Pons (tissue), 1 donor: ENCODE measurements around the gene SLX4.
"Not testable (repeated sequence)": the region's sequence is repeated elsewhere in the genome, so short reads cannot be mapped to it uniquely, and the experiment has no call there.

ENCODE experiments used
- DNase-seq: peaks from one replicate; pipeline ENCODE4 v3.0.0-alpha.2; 2016; ENCODE audit warnings: low spot score

The SLX4 gene, protein sequence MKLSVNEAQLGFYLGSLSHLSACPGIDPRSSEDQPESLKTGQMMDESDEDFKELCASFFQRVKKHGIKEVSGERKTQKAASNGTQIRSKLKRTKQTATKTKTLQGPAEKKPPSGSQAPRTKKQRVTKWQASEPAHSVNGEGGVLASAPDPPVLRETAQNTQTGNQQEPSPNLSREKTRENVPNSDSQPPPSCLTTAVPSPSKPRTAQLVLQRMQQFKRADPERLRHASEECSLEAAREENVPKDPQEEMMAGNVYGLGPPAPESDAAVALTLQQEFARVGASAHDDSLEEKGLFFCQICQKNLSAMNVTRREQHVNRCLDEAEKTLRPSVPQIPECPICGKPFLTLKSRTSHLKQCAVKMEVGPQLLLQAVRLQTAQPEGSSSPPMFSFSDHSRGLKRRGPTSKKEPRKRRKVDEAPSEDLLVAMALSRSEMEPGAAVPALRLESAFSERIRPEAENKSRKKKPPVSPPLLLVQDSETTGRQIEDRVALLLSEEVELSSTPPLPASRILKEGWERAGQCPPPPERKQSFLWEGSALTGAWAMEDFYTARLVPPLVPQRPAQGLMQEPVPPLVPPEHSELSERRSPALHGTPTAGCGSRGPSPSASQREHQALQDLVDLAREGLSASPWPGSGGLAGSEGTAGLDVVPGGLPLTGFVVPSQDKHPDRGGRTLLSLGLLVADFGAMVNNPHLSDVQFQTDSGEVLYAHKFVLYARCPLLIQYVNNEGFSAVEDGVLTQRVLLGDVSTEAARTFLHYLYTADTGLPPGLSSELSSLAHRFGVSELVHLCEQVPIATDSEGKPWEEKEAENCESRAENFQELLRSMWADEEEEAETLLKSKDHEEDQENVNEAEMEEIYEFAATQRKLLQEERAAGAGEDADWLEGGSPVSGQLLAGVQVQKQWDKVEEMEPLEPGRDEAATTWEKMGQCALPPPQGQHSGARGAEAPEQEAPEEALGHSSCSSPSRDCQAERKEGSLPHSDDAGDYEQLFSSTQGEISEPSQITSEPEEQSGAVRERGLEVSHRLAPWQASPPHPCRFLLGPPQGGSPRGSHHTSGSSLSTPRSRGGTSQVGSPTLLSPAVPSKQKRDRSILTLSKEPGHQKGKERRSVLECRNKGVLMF (N-terminal part only)

DNA sequence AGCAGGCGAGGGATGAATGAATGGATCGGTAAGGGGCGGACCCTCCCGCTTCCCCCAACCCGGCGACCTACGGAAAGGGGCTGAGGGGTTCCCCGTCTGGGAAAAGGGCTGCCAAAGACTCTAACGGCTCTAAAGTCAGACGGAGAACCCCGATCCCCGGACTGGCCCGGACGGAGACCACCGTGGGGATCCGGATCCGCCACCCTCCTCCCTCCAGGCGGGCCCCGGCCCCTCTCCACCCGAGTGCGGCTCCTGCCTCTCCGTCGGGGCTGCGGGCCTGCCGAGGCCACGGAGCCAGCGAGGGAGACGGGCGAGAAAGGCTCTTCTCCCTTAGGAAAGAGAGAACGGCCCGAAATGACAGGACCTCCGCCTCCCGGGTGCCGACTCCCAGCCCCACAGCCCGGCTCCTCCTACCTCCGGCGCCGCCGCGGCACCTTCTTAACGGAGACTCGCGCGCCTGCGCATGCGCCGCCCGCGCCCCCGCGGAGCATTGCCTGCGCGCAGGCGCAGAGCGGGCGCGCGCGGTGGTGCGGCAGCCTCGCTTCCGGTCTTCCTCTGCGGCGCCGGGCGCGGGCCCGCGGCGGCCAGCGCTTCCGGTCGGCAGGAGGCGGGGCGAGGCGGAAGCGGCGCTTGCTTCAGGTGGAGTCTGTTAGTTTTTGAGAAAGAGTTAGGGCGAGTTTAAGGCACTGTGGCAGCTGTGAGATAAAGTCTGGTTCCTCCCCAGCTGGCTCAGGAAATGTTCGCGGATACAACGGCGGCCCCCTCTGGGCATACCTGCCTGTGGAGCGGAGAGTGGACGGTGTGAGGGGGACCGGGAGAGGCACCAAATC, at the start of gene SLX4:
SLX4 (minus strand) TSS at position 461 of the 830 bp plus-strand sequence. CDS start 2,642 bp downstream, outside the sequence.
- peak; percentile 86 for DNase-seq

DNA sequence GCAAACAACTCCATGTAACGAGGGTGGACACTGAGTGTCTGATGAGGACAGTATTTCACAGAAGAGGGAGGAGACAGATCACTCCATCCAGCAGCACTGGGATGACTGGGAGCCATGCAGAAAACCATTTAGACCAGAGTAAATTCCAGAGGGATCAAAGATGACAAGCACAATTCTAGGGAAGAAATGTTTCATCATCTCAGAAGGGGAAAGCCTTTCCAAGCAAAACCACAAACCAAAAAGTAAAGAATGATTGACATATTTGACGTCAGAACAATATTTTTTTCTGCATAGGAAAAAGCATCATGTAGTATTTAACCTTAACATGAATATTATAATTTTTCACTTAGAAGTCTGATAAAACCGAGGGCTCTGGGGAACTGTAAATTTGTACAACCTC, 47.8 kb upstream of the SLX4 start:
- DNase-seq = no peak

DNA sequence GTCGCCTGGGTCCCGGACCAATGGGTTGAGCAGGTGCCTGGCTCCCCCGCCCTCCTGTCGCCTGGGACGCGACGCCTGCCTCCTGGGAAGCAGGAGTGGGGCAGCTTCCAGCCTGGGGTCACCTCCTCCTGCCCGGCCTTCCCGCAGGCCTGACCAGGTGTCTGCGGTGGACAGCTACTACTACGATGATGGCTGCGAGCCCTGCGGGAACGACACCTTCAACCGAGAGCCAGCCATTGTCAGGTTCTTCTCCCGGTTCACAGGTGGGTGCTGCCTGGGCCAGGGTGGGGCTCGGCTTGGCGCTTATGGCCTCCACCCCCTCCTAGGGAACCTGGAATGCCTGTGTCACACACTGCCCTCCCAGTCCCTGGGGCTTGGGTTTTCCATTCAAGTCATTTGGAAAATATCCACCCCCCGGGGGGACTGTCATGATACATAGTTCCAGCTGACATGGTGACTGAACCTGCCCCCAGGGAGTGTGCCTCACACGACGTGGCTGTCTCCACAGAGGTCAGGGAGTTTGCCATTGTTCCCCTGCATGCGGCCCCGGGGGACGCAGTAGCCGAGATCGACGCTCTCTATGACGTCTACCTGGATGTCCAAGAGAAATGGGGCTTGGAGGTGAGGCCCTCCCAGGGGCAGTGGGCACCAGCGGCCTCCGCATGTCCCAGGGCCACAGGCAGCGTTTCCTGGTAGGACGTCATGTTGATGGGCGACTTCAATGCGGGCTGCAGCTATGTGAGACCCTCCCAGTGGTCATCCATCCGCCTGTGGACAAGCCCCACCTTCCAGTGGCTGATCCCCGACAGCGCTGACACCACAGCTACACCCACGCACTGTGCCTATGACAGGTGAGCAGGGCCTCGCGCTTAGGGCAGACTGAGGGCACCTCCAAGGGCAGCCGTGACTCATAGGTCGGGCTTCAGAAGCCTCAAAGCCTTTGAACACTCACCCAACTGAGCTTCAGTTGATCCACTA, 45.4 kb upstream of the SLX4 start:
- DNase-seq = no peak

DNA sequence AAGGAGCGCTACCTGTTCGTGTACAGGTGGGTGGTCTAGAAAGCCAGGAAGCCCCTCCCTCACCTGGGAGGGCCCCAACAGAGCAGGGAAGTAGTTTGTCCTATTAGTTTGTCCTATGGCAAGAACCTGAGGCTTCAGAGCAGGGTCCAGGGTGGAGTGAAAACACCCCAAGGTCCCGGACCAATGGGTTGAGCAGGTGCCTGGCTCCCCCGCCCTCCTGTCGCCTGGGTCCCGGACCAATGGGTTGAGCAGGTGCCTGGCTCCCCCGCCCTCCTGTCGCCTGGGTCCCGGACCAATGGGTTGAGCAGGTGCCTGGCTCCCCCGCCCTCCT, 44.7 kb upstream of the SLX4 start:
- not testable (repeated sequence) for DNase-seq

DNA sequence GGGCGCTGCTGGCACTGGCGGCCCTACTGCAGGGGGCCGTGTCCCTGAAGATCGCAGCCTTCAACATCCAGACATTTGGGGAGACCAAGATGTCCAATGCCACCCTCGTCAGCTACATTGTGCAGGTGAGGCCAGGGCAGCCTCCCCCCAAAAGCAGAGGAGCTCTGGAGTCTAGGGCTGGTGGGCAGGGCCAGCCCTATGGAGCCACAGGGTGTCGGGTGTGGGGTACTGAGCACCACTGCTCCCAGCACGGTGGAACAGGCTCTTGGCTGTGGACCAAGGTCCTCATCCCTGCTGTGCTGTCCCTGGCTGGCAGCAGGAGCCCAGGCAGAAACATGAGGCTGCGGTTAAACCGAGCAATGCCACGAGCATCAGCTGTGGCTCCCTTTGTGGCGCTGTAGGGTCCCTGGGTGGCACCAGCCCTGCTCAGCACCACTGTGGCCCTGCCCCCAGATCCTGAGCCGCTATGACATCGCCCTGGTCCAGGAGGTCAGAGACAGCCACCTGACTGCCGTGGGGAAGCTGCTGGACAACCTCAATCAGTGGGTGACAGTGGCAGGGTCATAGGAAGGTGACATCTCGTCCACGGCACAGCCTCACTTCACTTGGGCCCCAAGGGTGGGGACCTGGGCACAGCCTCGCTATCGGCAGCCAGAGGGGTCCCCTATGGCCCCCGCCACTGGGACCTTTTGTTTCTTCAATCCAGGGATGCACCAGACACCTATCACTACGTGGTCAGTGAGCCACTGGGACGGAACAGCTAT, 44.2 kb upstream of the SLX4 start:
- DNase-seq = no peak

DNA sequence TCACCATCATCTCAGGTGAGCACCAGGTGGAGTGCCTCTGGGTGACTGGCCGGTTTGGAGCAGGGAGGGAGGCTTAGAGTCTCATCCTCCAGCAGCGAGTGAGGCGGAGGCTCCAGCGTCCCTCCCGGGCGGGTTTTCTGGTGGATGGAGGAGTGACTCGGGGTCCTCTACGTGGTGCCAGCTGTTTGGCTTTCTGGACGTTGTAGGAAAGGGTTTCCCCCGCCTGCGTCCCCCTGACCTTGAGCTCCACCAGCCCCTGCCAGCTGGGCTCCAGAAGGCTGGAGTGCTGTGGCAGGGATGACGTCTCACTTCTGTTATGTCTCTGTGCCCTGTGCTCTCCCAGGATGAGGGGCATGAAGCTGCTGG, 43.6 kb upstream of the SLX4 start:
- no peak for DNase-seq

DNA sequence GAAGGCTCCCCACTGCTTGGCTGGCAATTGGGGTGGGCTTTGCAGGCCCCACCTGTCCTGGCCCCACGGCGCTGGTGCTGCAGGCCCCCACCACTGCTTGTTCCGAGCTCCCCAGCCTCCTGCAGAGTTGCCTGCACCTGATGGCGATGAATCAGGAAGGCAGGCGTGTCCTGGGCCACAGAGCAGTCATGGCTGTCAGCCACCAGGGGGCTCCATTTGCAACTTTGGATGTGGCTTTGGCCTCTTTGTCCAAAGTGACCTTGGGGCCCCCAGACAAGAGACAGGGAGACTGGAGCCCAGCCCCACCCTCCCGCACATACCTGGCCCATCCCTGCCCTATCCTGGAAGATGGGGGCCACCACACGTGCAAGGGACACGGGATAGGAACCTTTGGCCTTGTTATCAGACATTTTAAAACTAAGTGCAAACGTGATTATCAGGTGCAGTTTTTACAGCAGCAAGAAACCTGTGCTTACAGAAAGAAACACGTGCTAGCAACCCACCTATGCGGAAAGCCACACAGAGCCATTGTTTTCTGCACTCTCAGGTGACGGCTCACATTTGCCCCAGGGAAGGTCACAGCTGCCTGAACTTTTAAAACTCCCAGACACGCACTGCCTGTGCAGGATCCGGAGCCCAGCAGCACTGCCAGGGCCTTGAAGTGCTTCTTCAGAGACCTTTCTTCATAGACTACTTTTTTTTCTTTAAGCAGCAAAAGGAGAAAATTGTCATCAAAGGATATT, 43.0 kb upstream of the SLX4 start, which contains the start of gene DNASE1:
DNASE1 (plus strand) TSS at position 443 of the 743 bp plus-strand sequence. CDS start 683 bp downstream, outside the sequence.
- peak; percentile 49 for DNase-seq

DNA sequence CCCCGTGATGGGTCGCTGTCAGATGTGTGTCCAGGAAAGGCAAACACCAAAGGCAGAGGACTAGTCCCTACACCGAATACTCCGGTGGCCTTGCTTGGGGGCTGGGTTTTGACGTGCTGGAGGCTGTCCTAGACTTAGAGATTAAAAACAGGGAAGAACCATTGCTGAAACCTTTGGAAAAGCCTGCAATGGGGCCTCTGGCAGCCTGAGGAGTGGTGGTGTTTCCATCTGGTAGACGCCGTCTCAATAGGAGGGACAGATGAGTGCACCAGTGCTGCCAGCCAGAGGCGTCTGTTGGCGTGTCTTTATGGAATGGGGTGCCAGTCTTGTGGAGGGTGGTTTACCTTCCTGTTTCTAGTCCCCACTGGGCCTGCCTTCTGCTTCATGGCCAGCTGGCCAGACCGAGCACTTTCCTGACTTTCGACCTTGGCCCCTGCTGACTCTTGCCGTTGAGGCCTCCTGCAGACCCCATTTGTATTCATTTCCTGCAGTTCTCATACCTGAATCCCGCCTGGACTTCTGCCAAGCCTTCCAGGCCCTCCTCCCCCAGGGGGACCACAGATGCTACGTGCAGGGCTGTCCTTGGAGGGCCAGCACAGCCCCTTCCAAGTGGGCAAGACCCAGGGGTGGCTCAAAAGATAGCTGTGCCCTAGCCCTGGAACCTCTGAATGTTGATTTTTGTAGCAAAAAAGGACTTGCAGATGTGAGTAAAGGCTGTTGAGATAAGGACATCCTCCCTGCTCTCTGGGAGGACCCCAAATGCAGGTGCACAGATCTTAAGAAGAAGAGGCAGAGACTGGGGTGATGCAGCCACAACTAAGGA, 41.2 kb upstream of the SLX4 start:
- no peak for DNase-seq

DNA sequence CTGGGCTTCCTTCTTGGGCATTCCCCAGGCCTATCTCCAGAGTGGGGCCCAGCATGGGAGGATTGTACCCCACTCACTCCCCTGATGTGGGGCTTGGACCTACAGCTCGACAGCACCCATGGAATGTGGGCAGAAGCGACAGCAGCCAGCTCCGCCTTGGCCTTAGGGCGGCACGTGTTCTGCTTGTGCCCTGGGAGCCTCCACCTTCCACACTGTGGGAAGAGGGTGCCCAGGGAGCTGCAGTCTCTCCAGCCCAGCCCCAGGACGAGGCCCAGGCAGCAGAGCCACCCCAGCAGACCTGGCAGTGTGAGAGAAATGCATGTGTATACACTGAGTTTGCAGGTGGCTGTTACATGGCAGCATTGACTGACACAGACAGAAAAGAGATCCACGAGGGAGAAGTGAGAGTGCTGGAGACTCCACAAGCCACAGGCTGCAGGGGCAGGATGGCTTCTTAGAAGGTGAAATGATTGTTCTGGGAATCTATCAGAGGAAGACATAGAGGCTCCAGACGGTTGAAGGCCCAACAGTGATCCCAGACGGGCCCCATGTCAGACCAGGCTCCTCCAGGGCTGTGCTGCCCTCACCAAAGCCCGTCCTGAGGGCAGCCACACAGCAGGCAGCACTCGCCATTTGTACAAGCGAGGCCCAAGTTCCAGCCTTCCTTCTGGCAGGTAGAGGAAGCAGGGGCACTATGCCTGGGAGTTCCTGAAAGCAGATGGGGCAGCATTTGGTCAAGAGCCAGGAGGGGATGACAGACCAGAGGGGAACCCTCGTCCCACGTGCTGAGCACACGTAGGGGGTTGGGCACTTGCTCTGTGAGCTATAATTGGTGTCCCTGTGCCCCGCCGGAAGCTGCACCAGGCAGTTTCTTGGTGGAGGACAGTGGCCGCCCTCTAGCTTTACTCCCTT, 40.3 kb upstream of the SLX4 start:
- DNase-seq = no peak

DNA sequence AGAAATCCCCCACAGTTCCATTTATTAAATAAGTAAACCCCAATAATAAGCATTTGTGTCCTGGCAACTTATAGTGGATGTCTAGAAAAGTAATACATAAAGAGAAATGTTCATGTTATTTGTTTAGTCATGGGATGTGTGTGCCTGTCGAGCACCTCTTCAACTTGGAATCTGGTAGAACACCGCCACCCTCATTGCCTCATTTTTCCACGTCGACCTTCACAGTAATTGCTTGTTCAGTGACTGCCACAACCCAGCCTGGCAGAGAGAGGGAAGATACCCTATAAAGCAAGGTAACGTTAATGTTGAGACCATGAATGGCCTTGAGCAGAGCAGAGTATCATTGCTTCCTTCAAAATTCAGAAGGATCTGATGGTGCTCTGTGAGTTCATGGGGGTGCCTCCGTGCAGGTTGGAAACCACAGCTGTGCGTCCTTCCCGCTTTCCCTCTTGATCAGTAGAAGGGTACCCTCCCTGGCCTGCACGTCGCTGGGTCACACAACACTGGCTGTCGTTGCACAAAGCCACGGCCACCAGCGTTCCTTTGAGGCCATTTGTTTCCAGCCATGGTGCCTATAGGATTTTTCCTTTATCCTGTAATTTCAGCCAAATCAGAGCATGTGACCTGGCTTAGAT, 39.3 kb upstream of the SLX4 start:
- no peak for DNase-seq

DNA sequence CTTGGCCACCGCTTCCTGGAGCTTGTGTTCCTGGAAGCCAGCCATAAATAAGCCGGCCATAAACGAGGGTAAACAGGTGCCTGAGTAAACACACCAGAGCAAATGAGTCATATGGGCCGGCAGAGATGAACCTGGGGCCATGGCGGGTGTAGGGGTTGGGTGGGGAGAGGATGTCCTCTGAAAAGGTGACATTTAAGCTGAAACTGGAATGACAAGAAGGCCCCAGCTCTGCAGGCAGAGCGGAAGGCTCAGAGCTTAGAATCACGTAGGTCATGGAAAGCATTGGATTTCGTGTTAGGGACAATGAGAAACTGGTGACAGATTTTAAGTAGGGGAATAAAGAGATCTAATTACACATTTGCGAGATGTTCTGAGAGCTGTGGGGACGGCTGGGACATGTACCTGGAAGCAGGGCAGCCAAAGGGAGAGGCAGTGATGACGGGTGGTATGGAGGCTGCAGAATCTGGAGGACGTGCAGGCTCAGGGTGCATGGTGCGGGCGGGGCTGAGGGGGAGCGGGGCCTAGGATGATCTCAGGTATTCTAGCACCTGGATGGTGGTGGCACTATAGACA, 35.0 kb upstream of the SLX4 start:
- DNase-seq = no peak

DNA sequence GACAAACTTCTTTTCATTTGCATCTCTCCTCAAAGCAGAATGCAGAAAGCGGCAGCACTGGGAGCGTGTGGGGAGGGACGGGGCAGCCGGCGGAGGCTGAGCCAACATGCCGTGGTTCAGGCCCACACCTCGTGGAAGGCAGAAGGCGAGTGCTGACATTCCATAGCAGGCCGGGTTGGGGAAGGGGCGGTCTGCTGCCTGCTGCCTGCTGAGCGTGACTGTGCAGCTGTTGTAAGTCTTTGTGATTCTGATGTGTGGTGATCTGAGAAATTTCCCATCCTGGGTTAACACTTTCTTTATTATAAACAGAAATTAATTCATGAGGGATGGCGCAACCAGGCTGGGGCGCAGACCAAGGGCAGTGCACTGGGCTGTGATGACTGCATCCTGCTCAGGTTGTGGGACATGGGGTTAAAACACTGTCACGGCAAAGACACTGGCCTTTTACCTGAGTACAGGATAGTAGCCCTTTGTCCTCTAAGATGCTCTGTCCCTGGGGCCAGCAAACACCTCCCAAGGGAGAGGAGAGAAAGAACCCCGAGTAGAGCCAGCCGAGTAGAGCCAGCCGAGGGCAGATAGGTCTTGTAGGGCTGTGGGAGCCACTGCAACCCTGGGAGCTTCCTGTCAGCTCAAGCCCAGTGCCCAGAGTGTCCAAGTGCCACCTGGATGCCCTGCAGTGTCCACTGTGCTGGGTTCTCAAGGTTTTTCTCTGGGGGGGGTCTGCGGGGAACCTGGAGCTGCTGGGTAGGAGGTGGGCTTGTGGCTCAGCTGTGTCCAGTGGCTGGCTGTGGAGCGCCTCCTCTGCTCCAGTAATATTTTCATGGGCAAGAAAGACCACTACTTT, 34.3 kb upstream of the SLX4 start:
- DNase-seq = no peak

DNA sequence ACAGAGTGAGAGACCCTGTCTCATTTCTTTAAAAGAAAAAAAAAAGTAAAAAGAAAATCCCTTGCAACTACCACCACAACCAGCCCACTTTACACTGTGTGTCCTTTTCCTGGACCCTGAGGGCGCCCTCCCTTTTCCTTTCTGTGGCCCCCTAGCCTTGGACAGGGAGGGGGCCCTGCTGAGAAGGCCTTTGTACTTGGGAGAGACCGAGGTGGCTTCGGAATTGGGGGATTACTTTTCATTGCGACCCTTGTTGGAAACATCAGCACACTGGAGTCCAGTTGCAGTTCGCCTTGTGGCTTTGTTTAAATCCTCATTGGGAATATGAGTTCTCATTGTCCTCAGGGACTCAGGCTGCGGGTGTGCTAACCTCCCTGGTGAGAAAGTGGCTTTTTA, 33.7 kb upstream of the SLX4 start:
- DNase-seq = no peak

DNA sequence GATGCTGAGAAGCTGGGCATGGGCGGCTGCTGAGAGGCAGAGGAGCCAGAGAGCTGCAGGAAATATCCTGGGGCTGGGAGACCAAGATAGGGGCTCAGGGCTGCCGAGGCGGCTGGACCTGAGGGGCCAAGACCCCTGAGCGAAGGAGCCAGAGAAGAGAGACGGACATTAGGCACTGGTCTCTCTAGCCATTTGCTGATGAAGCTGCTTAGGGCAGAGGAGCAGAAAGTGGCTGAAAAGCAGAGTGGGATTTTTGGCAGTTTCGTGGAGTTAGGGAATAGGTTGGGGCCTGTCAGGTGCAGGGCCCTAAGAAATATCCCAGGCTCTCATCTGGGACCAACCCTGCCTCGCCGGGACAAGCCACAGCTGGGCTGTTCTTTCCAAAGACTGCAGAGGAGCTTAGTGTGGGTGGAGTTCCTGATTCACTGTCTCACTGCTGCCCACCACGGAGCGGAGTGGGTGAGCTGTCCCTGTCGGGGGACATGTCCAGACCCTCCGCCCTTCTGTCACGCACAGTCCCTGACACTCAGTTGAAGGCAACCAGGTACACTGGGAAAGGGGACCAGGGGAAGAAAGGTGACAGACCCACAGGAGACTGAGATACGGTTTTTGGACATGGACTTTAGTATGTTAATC, 31.8 kb upstream of the SLX4 start:
- DNase-seq = no peak
